HG02981 (cell line): ENCODE results near the gene GPR176.
"Not testable (repeated sequence)": the region's sequence is repeated elsewhere in the genome, so short reads cannot be mapped to it uniquely, and the experiment has no call there.

Source experiments
- ATAC-seq: cut with Tn5 transposase; IDR thresholded peaks from one replicate; pipeline ENCODE4 v1.9.1; 2021; ENCODE audit warnings: mild to moderate bottlenecking, moderate library complexity; ENCODE audit not compliant: unreplicated experiment

Gene GPR176

DNA sequence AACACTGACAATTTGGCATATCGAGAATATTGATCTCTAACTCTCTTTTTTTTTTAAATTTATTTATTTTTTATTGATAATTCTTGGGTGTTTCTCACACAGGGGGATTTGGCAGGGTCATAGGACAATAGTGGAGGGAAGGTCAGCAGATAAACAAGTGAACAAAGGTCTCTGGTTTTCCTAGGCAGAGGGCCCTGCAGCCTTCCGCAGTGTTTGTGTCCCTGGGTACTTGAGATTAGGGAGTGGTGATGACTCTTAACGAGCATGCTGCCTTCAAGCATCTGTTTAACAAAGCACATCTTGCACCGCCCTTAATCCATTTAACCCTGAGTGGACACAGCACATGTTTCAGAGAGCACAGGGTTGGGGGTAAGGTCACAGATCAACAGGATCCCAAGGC lies 27.0 kb downstream of the GPR176 start:
- not testable (repeated sequence) for ATAC-seq

DNA sequence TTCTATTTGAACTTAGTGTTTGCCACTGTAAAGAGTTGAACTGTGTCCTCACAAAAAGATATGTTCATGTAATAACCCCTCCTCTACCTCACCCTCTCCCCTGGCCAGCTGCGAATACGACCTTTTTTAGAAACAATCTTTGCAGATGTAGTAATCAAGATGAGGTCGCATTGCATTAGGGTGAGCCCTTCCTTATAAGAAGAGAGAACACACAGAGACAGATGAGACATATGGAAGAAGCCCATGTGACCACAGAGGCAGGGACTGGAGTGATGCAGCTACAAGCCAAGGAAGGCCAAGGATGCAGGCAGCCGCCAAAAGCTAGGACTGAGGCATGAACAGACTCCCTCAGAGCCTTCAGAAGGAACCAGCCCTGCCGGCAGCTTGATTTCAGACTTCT lies 27.6 kb downstream of the GPR176 start:
- no peak for ATAC-seq

DNA sequence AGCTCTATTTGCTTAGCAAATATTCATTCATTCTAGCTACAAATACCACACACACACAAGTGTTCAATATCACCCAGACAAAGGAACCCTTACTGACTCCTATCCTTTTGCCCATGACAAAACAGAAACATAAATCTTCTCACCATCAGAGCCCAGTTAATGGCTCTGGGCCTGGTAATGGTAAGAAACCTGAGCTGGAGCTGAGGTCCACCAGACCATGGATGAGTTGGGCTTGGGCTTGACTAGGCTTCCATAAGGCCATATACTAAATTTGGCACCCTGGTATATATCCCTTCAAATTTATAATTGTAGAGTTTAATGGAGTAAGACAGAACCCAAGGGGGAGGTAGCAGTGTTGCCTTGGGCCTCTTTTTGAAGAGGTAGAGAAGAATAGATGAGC lies 29.4 kb downstream of the GPR176 start:
- no peak for ATAC-seq

DNA sequence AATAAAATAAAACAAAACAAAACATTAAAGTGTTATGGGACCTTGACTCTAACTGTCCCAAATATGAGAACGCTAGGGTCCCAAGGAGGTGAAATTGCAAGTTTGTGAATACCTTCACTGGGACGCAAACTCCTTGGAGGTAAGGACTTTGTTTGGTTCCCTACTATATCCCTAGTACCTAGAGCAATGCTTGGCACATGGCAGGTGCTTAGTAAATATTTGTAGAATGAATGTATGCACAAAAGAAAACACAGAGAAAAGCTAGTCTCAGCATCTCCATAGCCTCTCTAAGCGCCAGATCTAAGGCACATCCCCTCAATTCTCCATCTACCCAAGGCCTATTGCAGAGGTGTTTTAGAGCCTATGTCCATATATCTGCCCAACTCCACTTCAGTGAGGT lies 30.5 kb downstream of the GPR176 start:
- no peak for ATAC-seq

DNA sequence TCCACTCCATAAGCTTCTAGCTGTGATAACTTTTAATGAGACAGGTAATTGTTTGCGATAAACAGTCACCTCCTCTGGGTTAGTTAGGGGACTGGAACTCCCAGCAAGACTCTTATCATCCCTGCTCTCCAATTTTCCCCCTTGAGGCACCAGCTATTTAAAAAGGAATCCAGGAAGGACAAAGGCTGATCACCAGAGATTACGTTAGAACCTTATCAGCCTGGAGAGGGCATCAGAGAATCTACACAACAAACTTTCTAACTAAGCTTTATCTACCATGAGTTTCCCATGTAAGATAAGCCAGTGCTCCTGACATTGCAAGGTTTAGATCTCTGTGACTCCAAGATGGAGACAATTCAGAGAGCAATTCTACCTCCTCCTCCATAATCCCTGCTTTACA lies 31.3 kb downstream of the GPR176 start:
- ATAC-seq: no peak

DNA sequence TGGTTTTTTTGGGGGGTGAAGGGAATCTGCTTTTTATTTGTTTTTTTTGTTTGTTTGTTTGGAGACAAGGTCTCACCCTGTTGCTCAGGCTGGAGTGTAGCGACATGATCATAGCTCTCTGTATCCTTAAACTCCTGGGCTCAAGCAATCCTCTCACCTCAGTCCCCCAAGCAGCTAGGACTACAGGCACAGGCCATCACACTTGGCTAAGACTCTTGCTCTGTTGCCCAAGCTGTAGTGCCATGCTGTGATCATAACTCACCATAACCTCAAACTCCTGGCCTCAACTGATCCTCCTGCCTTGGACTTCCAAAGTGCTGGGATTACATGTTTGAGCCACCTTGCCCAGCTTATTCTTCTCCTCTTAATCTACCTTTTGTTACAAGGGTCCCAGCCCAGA lies 31.8 kb downstream of the GPR176 start:
- no peak for ATAC-seq

DNA sequence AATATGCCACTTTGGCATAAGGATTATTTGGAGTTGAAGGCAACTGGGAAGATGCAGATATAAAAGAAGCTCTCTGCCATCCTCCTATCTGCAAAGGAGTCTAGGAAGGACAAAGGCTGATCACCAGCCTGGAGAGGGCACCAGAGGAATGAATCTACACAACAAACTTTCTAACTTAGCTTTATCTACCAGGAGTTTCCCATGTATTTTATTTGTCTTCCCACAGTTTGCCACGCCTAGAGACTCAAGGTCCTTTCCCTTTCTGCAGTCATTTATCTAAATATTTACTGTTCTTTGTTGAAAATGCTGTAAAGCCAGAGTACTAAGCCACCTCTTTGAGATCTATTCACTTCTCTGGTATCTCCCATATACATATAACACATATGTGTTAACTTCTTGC lies 32.2 kb downstream of the GPR176 start:
- ATAC-seq: no peak

DNA sequence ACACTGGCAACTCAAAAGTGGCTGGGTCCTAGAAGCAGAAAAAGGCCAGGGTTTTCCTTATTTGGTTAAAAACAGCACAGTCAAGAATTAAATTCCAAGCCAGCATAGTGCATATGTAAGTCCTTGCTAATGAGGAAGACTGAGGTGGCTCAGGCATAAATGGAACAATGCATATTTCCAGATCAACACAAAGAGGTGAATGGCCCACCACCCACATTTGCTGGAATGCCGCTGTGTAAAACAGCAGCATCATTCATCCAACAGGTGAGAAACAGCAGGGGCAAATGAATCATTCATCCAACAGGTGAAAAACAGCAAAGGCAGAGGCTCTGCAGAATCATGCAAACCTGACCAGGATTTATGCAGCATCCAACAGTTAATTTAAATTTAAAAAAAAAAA lies 32.9 kb downstream of the GPR176 start:
- no peak for ATAC-seq

DNA sequence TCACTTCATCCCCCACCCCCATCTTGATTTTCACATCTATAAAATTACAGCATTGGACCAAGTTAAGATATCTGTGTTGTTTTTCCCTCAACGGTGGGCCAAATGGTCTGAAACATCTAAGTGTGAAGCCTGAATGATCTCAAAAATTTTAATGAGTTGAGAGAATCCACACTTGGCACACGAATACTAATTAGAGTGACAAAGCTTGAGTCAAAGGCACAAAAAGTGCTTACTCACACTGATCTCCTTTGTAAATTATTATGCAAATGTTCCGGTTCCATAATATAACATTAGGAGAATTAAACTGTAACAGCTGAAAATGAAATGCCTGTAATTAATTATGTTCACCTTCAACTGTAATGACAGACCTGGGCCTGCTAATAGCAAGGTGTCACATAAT lies 33.6 kb downstream of the GPR176 start:
- no peak for ATAC-seq

DNA sequence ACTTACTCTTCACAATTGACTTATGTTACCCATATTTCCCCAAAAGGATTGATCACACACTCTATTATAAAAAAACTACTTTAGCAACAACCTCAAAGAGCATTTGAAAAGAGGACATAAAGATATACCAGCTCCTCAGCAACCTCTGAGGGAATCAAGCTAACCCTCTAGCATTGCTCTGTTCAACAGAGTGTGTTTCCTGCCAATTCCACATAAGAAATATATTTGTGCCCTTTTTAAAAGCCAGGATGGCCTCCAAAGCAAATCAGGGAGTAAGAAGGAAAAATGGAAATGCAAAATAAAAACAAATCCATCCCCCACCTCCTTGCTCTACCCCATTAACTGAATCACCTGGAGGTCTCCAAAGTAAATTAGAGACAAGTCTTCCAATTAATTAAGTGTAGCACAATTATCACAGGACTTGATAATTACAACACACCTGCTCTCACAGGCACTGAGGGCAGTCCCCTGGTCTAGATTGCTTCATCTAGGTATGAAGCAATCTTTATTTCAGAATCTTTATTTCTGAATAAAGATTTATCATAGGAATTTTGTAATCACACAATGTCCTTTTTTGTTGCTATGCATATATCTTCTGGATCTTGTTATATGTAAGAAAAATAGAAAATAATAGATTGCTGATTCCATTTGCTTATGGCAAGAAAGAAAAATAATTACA lies 34.8 kb downstream of the GPR176 start:
- ATAC-seq: no peak

DNA sequence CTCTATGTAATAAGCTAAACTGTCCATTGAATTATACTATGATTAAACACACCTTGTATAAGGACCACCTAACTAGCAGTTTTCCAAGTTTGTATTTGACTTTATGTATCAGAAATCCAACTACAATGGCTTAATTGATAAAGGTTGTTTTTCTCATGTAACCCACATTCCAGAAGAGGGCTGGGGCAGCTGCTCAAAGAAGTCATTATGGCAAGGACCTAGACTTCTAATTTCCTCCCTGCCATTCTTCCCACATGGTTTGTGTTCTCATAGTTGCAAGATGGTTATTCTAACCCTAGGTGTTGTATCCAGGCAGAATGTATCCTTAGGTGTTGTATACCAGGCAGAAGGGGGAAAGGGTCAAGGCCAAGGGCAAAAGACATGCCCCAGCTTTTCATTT lies 35.7 kb downstream of the GPR176 start:
- ATAC-seq: no peak

DNA sequence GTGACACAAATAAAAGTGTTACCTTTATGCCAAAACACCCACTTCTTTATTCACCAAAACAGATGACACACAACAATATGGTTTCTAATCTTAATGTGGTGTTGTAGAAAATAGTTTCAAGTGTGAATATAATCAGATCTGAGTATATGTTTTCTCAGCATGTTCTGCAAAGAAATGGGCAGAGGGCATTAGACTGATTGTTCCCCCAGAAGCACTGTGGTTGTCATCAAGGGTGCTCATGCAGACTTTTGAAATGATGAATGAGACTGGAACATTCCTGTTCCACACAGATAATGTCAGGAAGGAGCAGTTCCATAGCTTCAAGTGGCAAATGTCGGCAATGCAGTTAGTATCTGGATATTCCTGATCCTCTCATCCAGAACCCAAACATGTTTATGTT lies 37.5 kb downstream of the GPR176 start:
- no peak for ATAC-seq

DNA sequence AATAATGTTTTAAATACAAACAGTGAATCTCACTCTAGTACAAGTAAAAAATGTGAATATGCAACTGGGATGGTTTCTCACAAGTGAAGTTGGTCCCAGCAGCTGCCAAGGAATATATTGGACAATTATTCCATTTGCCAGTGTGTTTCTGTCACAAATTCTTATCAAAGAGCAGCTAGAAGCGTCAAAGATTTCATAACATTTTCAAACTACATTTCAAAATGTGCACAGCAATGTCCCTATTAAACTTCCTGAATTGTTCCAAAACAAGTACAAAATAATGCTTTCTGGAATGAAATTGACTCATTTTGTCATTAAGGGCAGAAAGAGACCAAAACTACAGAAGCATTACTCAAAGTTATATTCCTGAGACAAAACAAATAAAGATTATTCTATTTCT lies 38.3 kb downstream of the GPR176 start:
- ATAC-seq: no peak

DNA sequence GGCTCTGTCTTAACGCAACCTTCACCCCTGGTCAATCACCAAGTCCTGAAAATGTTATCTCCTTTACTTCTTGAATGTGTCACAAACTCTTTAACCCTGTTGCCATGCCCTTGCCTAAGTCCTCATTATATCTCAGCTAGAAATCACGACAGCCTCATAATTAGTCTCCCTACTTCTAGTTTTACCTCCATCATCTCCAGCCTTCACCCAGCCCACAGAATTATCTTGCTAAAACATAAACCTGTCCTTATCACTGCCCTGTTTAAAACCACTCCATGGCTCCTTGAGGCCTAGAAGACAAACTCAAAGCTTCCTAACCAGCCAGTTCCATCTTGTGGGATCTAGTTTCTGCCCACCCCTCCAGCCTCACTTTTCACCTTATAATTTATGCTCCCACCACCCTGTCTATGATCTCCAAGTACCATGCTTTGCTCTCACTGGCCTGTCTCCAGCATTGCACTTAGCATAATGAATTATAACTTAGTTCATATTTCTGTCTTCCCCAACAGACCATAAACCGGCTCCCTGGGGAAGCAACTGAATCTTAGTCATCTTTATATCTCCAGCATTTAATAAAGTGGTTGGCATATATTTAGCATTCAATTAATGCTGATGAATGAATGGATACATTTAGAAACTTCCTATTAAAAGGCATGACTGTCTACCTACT lies 39.2 kb downstream of the GPR176 start:
- no peak for ATAC-seq

DNA sequence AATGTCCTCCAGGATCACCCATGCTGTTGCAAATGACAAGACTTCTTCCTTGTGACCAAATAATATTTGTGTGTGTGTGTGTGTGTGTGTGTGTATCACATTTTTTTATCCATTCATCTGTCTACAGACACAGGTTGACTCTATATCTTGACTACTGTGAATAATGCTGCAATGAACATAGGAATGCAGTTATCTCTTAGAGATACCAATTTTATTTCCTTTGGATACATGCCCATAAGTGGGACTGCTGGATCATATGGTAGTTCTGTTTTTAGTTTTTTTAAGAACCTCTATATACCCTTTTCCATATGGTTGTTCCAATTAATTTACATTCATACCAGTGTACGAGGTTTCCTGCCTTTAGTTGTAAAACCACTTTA lies 41.7 kb downstream of the GPR176 start:
- ATAC-seq: no peak

DNA sequence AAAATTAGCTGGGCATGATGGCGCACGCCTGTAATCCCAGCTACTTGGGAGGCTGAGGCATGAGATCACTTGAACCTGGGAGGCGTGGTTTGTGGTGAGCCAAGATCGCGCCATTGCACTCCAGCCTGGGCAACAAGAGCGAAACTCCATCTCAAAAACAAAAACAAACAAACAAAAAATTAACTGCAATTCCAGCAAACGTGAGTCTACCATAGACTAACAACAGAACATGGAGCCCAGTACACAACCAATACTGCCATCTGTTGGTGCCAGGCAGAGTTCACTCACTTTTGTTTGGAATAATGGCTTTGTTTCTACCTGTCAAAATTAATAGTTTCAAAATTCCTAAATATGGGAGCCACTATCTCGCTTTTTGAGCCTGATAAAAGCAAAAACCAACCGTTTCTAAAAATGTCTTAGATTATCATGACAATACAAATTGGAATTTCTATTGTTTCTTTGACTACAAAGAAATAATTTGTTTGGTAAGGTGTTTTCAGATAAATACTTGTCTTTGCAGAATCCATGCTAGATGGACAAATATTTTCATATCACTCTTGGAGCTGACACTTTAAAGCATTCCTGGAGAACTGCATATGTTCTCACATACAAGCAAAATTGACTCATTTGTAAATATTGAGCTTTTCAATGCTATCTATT lies 45.0 kb downstream of the GPR176 start:
- ATAC-seq: no peak

DNA sequence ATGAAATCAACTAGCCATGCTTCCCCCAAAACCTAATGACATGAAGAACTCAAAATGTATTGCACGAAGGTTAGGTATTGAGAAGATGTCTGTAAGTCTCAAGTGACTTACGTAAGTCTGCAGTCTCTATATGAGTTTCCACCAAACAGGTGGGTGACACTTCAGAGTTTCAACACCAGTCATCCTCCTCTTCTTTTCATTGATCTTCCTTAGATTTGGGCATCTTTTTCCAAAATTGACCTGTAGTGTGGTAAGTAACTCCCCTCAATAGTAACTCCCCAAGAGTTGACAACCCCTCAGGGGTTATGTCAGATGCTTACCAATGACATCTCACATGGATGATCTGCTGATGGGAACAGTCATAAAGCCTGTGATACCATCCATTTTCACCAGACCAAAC lies 46.1 kb downstream of the GPR176 start:
- ATAC-seq: no peak

DNA sequence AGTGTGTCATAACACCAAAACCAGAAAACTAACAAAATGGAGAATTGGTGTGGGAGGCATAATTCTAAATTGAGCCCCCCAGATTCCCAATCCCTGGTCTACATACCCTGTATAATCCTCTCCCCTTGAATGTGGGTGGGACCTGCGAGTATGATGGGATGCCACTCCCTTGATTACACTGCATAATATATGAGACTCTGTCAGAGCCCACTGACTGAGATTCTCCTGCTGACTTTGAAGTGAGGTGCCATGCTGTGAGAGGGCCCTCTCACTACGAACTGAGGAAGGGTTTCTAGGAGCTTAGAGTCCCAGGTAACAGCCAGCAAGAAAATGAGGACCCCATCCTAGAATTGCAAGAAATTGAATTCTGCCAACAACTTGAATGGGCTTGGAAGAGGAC lies 49.5 kb downstream of the GPR176 start:
- ATAC-seq: no peak

DNA sequence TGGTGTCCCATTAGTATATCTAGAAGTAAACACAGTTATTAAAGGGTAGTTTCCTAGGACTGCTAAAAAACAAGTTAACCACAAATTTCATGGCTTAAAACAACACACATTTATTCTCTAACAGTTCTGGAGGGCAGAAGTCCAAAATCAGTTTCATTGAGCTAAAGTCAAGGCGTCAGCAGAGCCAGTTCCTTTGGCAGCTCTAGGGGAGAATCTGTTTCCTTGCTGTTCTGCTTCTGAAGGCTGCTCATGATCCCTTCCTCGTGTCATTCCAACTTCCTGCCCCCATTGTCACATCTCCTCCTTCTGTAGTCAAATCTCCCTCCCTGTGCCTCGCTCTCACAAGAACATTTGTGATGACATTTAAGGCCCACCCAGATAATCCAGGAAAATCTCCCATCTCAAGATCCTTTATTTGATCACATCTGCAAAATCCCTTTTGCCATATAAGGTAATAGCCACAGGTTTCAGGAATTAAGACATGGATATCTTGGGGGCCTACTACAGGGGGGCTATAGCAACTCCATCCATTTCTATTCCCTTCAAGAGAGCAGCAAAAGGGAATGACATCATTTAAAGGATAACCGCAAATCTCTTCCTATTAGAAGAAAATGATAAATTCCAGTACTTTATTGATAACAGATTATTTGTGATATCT lies 50.1 kb downstream of the GPR176 start:
- no peak for ATAC-seq

DNA sequence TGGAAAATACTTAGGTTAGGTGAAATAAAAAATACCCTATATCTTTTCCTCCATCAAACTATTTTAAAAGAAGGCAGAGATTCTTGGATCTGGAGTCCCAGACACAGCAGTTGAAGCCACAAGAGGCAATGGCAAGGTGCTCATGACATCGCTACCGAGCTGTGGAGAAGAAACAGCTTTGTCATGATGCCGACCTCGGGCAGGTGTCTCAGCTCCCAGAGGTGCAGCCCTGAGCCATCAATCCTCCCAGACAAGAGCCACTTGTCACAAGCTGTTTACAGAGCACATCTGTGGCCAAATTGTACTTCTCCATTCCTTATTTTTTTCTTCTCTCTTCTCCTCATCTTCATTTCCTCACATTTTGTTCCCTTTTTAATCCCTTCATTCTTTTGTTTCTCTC lies 50.8 kb downstream of the GPR176 start:
- ATAC-seq: no peak

DNA sequence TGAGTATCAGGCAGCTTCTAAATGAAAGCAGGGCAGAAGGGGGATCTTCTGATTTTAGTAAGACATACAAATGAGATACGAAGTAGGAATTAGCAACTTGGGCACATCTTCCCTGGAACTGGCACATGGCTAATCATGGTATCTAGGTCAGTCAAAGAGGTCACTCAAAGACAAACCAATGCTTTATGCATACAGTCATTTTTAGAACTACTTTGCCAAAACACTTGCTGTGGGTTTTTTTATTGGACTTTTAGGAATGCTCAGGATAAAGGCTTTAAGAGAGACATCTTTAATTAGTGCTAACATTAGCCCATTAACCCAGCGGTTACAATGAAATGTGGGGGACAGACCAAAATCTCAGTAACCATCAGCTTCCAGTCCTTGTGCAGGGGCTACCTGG lies 51.7 kb downstream of the GPR176 start:
- ATAC-seq: no peak

DNA sequence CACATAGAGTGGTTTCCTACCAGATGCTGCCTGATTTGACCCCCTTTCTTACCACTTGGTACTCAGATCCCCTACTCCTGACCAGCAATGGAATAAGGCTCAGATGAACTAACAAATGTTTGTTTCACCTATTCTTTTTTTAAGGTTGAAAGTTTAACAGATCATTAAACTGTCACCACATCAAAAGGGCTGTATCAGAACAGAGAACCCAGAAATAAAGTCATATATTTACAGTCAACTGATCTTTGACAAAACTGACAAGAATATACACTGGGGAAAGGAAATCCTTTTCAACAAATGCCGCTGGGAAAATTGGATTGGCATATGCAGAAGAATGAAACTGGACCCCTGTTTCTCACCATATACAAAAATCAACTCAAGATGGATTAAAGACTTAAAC lies 56.0 kb downstream of the GPR176 start:
- ATAC-seq: no peak
